GM12864 (cell line): ENCODE results near the gene TNIK.

Experiments used
- DNase-seq: peaks from one replicate; pipeline ENCODE4 v3.0.0-alpha.2; 2011; ENCODE audit warnings: low read depth
- H3K4me3 ChIP-seq: 2 replicates; pipeline ENCODE4 v1.5.1; 2011; ENCODE audit warnings: mild to moderate bottlenecking, low read depth, low read length, control low read depth
- CTCF ChIP-seq: IDR thresholded peaks from 2 replicates; pipeline ENCODE4 v1.5.1; 2011; ENCODE audit warnings: low read depth, mild to moderate bottlenecking, moderate library complexity, low read length, control low read depth, inconsistent platforms; ENCODE audit errors: missing control alignments

Gene TNIK

GRCh38 chr3:171181907-171182690, 278.1 kb downstream of the TNIK start:
- H3K4me3 ChIP-seq: no peak overlapping the region
- no peak for DNase-seq
- TF ChIP-seq CTCF: no peak

- TF ChIP-seq CTCF: no peak
- DNase-seq: no peak
- no peak overlapping the region for H3K4me3 ChIP-seq
These were observed 281.5 kb downstream of the TNIK start for GRCh38 chr3:171178714-171179113.

- no peak for DNase-seq
- TF ChIP-seq CTCF: no peak
These were observed 282.7 kb downstream of the TNIK start for GRCh38 chr3:171177553-171177952.

GRCh38 chr3:171177056-171177455, 283.1 kb downstream of the TNIK start:
- H3K4me3 ChIP-seq: no peak overlapping the region
- DNase-seq: no peak
- no peak for TF ChIP-seq CTCF

More at GRCh38 chr3:171177553-171177952, 282.7 kb downstream of the TNIK start:
- H3K4me3 ChIP-seq: no peak overlapping the region

GRCh38 chr3:171176244-171176933, 283.8 kb downstream of the TNIK start:
- H3K4me3 ChIP-seq: no peak overlapping the region
- no peak for TF ChIP-seq CTCF
- DNase-seq: no peak

GRCh38 chr3:171175741-171176234, 284.4 kb downstream of the TNIK start:
- TF ChIP-seq CTCF: no peak
- DNase-seq: no peak
- no peak overlapping the region for H3K4me3 ChIP-seq
